ENCODE results near the gene COX4I2.

The COX4I2 gene

GRCh38 chr20:31678389-31679356, 41.0 kb downstream of the COX4I2 start:
- no peak for DNase-seq

- no peak for DNase-seq
Measured at GRCh38 chr20:31679357-31680285, 41.9 kb downstream of the COX4I2 start.

GRCh38 chr20:31680286-31681127, 42.8 kb downstream of the COX4I2 start:
- DNase-seq: no peak

- DNase-seq: no peak
Measured at GRCh38 chr20:31681128-31681727, 43.5 kb downstream of the COX4I2 start.

GRCh38 chr20:31681769-31682168, 44.1 kb downstream of the COX4I2 start:
- DNase-seq: no peak

- no peak for DNase-seq
Measured at GRCh38 chr20:31682352-31682751, 44.6 kb downstream of the COX4I2 start.

- no peak for DNase-seq
Measured at GRCh38 chr20:31682927-31683326, 45.2 kb downstream of the COX4I2 start.

GRCh38 chr20:31684153-31685015, 46.7 kb downstream of the COX4I2 start:
- no peak for DNase-seq

- DNase-seq: no peak
Measured at GRCh38 chr20:31685853-31686643, 48.3 kb downstream of the COX4I2 start.

GRCh38 chr20:31687777-31688176, 50.1 kb downstream of the COX4I2 start:
- no peak for DNase-seq

GRCh38 chr20:31689141-31689540, 51.4 kb downstream of the COX4I2 start:
- DNase-seq: no peak

- DNase-seq: no peak
Measured at GRCh38 chr20:31690124-31690666, 52.5 kb downstream of the COX4I2 start.

GRCh38 chr20:31691646-31692275, 54.0 kb downstream of the COX4I2 start:
- no peak for DNase-seq

- DNase-seq: no peak
Measured at GRCh38 chr20:31693402-31693801, 55.7 kb downstream of the COX4I2 start.

- DNase-seq: no peak
Measured at GRCh38 chr20:31693987-31694661, 56.4 kb downstream of the COX4I2 start.

All from activated CD4-positive, alpha-beta T cell treated with anti-CD3 and anti-CD28 coated beads for 48 hours (primary cell).